Heart right ventricle (tissue), 16 donors: ENCODE results near the gene CEP97. TPM values are rescaled to one million over a fixed set of nuclear protein-coding genes. Genes with fewer than 3 reads are reported as not detected.

ENCODE experiments used
- ATAC-seq, 8 donors: fragments of 200-7000 bp; cut with Tn5 transposase; one replicate each; pipeline ENCODE4 v1.9.1; 2020; ENCODE audit warnings: mild to moderate bottlenecking in 8 of 8, moderate library complexity in 8 of 8, moderate number of reproducible peaks in 1 of 8
- DNase-seq, 2 donors: peaks; one replicate each; pipeline ENCODE4 v3.0.0-alpha.2; 2020
- H3K27ac ChIP-seq, 10 donors: fragments of 200-600 bp; sonication (generic) in 2 of 10; one replicate each; pipeline versions ENCODE4 v1.5.0 to v1.8.0; 2020 to 2022; ENCODE audit warnings: mild to moderate bottlenecking in 3 of 10
- H3K27me3 ChIP-seq, 7 donors: fragments of 200-600 bp; one replicate each; pipeline ENCODE4 v1.8.0; 2021 to 2022; ENCODE audit warnings: mild to moderate bottlenecking in 2 of 7
- H3K36me3 ChIP-seq, 9 donors: fragments of 200-600 bp; sonication (generic) in 1 of 9; one replicate each; pipeline versions ENCODE4 v1.5.0 to v1.8.0; 2020 to 2022; ENCODE audit warnings: mild to moderate bottlenecking in 2 of 9
- H3K4me1 ChIP-seq, 9 donors: fragments of 200-600 bp; sonication (generic) in 1 of 9; one replicate each; pipeline versions ENCODE4 v1.5.0 to v1.8.0; 2020 to 2022; ENCODE audit warnings: mild to moderate bottlenecking in 4 of 9
- H3K4me3 ChIP-seq, 10 donors: fragments of 200-600 bp; sonication (generic) in 2 of 10; one replicate each; pipeline versions ENCODE4 v1.5.0 to v1.8.0; 2020 to 2022; ENCODE audit warnings: mild to moderate bottlenecking in 7 of 10, moderate library complexity in 2 of 10
- H3K9me3 ChIP-seq, 11 donors: fragments of 200-600 bp in 10 of 11; sonication (generic) in 2 of 11; one replicate each; pipeline versions ENCODE4 v1.5.0 to v1.8.0; 2013 to 2022; ENCODE audit warnings: mild to moderate bottlenecking in 2 of 11, control low read depth in 1 of 11, moderate library complexity in 1 of 11
- CTCF ChIP-seq, 9 donors: fragments of 200-600 bp; sonication (generic) in 2 of 9; IDR thresholded peaks; one replicate each; pipeline versions ENCODE4 v1.5.0 to v1.8.0; 2021 to 2022; ENCODE audit warnings: antibody characterized with exemption in 9 of 9, mild to moderate bottlenecking in 5 of 9, moderate library complexity in 1 of 9
- WGBS, 2 donors: extraction: QIAGEN DNeasy Blood & Tissue Kit; methylation state at CpG; one replicate each; pipeline ENCODE4 v1.1.7; 2013; ENCODE audit warnings: inconsistent platforms in 1 of 2; 5-methylcytosine and 5-hydroxymethylcytosine counted together
- intact Hi-C, 10 donors: fragments of 100-400 bp; cut with DNase I; formaldehyde crosslinking; loops; one replicate each; pipeline versions ENCODE4 v1.11.1 to v1.14.2; 2022
- polyA plus RNA-seq, 2 donors: library from polyadenylated mRNA; stranded (reverse); fragments of 200-250 nt; gene quantifications; one replicate each; pipeline ENCODE4 v1.2.3, GENCODE V29; 2013
- total RNA-seq, 10 donors: library from RNA; stranded (reverse); fragmentation: NEBNext Ultra II Directional in 3 of 10; extraction: Animal tissue kit (Norgen Biotek cat#: 25700) in 3 of 10; gene quantifications; one replicate each; pipeline versions ENCODE4 v1.2.1 to v1.2.4, GENCODE V29; 2021 to 2023
- donor health status: Arrhythmogenic right ventricular cardiomyopathy.
- donor health status: ischemic (EF 13 %, LVEDD 7.1; RV severe dilation, severe dysfunction).
- donor health status: healthy with polysubstance abuse.
- donor health status: DM: no; HTN: yes; CAD: no.
- donor health status: DM: no; HTN: no; CAD: no.
- donor health status: ischemic (EF 25% LVEDD 6.9; RV normal size, moderate dysfunction).
- donor health status: ischemic (EF 25% LVEDD 5.7; RV mildly dilated, moderate dysfunction).
- donor health status: healthy.
- donor health status: DM: yes; HTN: yes; CAD: no.
- donor health status: Ischemic cardiomyopathy.
- donor health status: ischemic (EF 35%, LVEDD 5.7; RV mildly dilated, moderate dysfunction).
- donor health status: nonischemic (EF 11% LVEDD 7.7; RV severe dilation, severe dysfunction).
- donor health status: DM: yes; HTN: yes; CAD: no.
- donor health status: PGD.
- donor health status: ischemic (EF 29% LVEDD 5.4; RV normal size, mild dysfunction).
- donor health status: nonischemic (EF 23%, LVEDD 6.1; RV moderate dilation, normal function).

CEP97 gene
- total and polyA plus RNA-seq, 12 donors = 1.2 to 11.4 (median 7.8) TPM

- Histone ChIP-seq H3K4me1 (peaks cover 0 to 42% (median 30%) of the 10 kb centered on the region in 9 donors), H3K27me3 (no peaks in the 10 kb centered on the region), H3K4me3 (no peak overlapping the region), H3K9me3 (peaks cover 0 to 4% (median 0%) of the 10 kb centered on the region in 11 donors), H3K36me3 (peaks cover 0 to 29% (median 4%) of the 10 kb centered on the region in 9 donors), H3K27ac (no peak overlapping the region)
- no peak for TF ChIP-seq CTCF (IDR thresholded peaks at IDR 0.05)
- ATAC-seq (no peak), DNase-seq (no peak)
- 91 to 95% methylated on average over 2 of the region's 2 CpGs for WGBS, 2 donors
- intact Hi-C loops = loop anchor here in 9 of 10 donors (2.0 to 10.0 kb wide), 6 partner anchors 35 to 723 kb away; partner anchors contain the start of gene NFKBIZ (in 2 of the 9)
These were observed 87.5 kb downstream of the CEP97 start for GRCh38 chr3:101811875-101812274.

DNA sequence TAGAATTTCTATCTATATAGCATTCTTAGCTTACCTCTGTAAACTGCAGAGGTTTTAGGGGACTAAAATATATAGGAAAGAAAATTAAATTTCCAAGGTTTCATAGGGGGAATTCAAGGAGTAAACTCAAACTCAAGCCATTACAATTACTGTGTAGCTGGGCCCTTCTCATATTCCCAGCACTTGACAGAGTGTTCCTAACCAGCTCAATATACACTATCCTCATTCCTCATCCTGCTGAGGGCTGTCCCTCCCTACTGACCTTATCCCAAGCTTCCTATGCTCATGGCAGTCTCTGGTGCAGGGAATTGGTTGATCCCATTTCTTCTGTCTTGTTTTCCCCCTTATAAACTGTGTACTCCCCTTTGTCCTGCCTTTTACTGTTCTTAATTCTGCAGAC is 88.5 kb downstream of the CEP97 start:
- intact Hi-C loops = loop anchor here in 8 of 10 donors (1.0 to 10.0 kb wide), 6 partner anchors 34 to 722 kb away; partner anchors contain the start of gene NFKBIZ (in 2 of the 8)
- Histone ChIP-seq H3K4me3 (no peak overlapping the region), H3K9me3 (peaks cover 0 to 4% (median 0%) of the 10 kb centered on the region in 11 donors), H3K36me3 (peaks cover 0 to 29% (median 5%) of the 10 kb centered on the region in 9 donors), H3K27ac (no peak overlapping the region), H3K27me3 (no peaks in the 10 kb centered on the region), H3K4me1 (peaks cover 0 to 42% (median 30%) of the 10 kb centered on the region in 9 donors)
- TF ChIP-seq CTCF (IDR thresholded peaks at IDR 0.05) = no peak
- no peak for DNase-seq
- ATAC-seq = no peak

DNA sequence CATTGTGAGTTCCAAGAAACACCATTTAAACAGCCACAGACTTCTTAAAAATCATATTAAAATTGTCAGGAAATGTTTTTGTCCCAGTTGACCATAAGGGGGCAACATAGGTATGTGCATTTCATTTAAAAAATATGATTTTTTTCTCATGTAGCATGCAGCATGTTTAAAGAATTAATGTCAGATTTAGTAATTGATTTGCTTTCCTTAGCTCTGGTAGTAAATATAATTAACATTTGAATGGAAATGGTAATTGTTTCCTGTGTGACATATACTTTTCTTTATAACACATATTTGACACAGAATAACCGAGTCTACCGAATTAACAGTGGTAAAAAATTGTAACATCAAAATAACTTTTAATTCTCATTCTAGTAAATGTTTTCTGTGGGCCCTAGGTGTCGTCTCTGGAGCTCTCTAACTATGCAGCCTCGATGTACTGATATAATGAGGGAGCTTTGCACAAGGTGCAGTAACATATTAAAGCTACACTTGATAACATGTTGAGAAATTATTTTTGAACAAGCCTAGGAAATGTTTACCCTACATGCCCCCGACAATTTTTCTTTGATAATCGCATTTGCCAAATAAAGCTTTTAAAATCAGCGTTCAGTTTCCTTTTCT is 89.5 kb downstream of the CEP97 start:
- H3K36me3 ChIP-seq = peaks cover 0 to 32% (median 5%) of the 10 kb centered on the region in 9 donors
- no peaks in the 10 kb centered on the region for H3K27me3 ChIP-seq
- no peak overlapping the region for H3K4me3 ChIP-seq
- TF ChIP-seq CTCF (IDR thresholded peaks at IDR 0.05) = peak in 8 of 9 donors; percentile 35 to 70 (median 61)
- intact Hi-C loops = loop anchor here in 8 of 10 donors (1.0 to 10.0 kb wide), 7 partner anchors 33 to 721 kb away; partner anchors contain the start of gene NFKBIZ (in 2 of the 8)
- DNase-seq (no peak), ATAC-seq (peak in 1 of 8 donors; percentile 39)
- H3K27ac ChIP-seq = peak overlapping the region in 1 of 10 donors; percentile 30
- 56 to 57% methylated on average over 7 of the region's 7 CpGs for WGBS, 2 donors
- H3K4me1 ChIP-seq = peaks cover 0 to 41% (median 30%) of the 10 kb centered on the region in 9 donors
- H3K9me3 ChIP-seq = peaks cover 0 to 4% (median 0%) of the 10 kb centered on the region in 11 donors

DNA sequence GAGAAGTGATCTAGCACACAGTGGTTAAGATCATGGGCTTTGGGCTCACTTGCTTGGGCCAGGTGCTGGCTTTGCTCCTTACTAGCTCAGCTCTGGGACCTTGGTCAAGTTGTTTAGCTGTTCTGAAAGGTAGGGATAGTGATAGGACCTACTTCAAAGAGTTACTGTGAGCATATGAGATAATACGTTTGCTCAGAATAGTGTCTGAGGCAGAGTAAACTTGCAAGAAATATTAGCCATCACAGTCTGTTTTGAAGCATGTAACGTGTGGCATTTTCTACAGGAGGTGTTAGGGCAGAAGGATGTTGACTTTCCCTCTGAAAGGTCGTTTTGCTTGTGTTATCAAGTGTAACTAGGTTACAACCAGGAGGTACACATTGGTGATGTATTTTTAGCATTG is 90.4 kb downstream of the CEP97 start:
- DNase-seq (no peak), ATAC-seq (peak in 6 of 8 donors; percentile 30 to 86 (median 54))
- TF ChIP-seq CTCF (IDR thresholded peaks at IDR 0.05) = no peak
- peak overlapping the region in 3 of 10 donors; percentile 18 to 43 (median 34) for H3K27ac ChIP-seq
- peaks cover 0 to 4% (median 0%) of the 10 kb centered on the region in 11 donors for H3K9me3 ChIP-seq
- peaks cover 0 to 34% (median 24%) of the 10 kb centered on the region in 9 donors for H3K4me1 ChIP-seq
- intact Hi-C loops = loop anchor here in 8 of 10 donors (2.0 to 10.0 kb wide), 6 partner anchors 32 to 720 kb away; partner anchors contain the start of gene NFKBIZ (in 2 of the 8)
- WGBS, 2 donors = 48 to 58% methylated on average over 3 of the region's 3 CpGs
- H3K36me3 ChIP-seq = peaks cover 0 to 41% (median 5%) of the 10 kb centered on the region in 9 donors
- H3K4me3 ChIP-seq = no peak overlapping the region
- no peaks in the 10 kb centered on the region for H3K27me3 ChIP-seq
